CMK (cell line): ENCODE measurements around the gene CUZD1.
"Not testable (repeated sequence)": the region's sequence is repeated elsewhere in the genome, so short reads cannot be mapped to it uniquely, and the experiment has no call there.

Experiments
- DNase-seq: peaks from one replicate; pipeline ENCODE4 v3.0.0-alpha.2; 2010; ENCODE audit warnings: low read depth

CUZD1 gene

GRCh38 chr10:122845783-122846332, at the start of gene CUZD1:
Gene CUZD1, minus strand, starts transcription at chr10:122845857. Its CDS starts 14 bp downstream, at chr10:122845843.
- DNase-seq = no peak

DNA sequence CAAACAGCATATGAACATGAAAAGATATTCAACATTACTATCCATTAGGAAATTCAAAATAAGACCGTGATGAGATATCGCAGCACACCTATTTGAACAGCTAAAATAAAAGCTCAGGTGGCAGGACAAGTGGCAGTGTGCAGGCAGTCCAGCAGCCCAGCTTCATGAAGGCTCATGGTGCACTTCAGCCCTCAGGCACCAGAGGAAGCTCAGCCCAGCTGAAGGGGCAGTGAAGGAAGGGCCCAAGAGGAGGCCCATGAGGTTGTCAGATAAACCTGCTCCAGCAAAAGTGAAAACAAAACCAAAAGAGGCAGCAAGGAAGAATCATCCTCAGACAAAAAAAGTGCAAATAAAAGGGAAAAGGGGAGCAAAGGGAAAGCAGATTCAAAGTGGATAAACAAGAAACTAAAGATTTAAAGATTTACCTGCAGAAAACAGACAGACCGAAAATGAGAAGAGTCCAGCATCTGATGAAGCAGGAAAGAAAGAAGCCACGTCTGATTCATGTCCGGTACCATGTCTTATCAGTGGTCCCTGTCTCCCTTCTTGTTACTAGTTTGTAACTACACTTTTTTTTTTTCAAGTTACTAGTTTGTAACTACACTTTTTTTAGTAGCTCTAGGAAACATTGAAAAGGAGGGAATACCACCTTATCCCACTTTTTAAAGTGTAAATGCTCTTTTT, 48.7 kb upstream of the CUZD1 start:
- DNase-seq = no peak

DNA sequence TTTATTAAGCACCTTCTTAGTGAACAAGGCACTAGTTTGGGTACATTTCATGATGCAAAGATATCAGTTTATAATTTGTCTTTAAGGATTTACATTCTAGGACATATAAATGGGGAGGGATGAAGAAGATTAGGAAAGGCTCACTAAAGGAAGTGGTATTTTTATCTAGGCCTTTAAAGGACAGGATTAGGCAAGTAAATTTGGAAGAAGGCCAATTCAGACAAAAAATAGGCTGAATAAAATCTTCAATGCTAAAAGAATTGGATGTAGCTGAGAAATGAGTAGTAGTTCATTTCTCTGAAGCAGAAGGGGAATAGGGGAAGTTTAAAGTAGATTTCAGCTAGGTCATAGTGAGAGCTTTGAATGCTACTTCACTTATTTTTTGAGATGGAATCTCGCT, 38.5 kb upstream of the CUZD1 start:
- DNase-seq = no peak

DNA sequence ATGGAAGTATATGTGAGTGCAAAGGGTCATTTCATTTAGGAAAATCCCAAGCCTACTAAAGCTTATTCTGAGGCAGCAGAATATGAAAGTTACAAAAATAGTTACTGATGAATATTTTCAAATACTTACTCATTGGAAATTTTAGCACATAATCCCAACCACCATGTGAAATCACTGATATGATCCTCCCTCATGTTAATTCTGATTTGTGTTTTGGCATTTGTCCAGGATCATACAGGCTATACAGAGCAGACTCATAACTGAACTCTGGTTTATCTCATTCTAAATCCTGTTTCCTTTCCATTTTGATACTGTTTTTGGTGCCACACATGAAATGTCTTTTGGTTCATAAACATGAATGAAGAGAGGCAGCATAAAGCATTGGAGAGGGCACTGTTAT, 37.1 kb upstream of the CUZD1 start:
- no peak for DNase-seq

DNA sequence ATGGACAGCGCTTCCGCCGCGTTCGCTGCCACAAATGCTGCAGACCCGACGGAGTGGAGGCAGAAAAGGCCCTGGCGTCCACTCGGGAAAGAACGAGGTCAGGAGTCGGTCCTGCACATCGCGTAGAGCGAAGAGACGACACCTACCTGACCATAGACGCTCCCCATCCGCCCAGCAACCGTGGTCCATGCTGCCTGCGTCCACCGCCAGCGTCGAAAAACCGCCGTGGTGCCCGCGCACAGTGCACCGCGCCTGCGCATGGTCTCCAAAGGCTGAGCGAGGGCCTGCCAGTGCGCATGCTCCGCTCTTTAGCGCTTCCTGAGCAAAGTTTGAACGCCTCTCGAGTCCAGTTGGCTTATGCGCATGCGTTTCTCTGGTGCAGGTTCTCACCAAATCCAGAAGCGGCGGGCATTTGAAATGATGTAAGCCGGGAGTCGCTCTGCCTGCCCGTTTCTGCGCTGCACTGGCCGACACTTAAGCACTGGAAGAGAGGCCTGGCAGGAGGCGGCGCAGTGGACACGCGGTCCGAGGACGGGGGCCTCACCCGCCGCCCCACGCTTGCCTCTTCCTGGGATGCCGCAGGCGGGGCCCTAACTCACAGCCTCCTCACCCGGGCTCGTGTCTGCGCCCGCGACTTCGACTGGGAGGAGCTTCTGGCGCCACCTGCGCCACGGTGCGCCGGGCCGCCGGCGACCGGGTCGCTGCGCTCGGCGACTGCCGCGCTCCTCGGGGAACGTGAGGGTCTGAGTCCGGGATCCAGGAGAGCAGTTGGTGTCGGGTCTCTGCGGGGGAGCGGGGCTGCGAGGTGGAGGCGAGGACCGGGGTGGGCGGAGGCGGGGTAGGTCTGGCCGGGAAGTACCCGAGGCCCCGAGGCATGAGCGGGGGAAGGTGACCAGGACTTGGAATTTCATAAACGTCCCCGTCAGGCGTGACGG, 33.9 kb upstream of the CUZD1 start, which contains the start of gene FAM24B:
Gene FAM24B, minus strand, starts transcription at position 243 of the 935 bp plus-strand sequence. CDS start 29,066 bp downstream, outside the sequence.
- peak; percentile 84 for DNase-seq

- no peak for DNase-seq
Measured at GRCh38 chr10:122878799-122879338, 33.2 kb upstream of the CUZD1 start.

- DNase-seq = no peak
Measured at GRCh38 chr10:122877264-122877663, 31.6 kb upstream of the CUZD1 start.

DNA sequence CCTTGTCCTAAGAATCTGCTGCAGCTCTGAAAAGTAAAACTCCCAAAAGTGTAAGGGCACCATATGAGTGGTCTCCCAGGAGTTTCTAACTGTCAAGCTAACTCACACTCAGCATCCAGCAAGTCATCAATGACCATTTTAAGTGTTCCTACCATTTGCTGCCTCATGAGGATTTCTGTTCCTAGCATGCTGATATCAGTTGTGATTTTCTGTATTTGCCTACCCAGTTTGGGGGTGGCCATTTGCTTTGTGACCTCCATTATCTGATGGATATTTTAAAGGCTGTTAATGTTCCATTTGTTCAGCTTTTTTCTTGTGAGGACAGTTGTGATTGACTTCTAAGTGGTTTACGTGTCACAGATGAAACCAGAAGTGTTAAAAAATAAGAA, 30.8 kb upstream of the CUZD1 start:
- DNase-seq = no peak

DNA sequence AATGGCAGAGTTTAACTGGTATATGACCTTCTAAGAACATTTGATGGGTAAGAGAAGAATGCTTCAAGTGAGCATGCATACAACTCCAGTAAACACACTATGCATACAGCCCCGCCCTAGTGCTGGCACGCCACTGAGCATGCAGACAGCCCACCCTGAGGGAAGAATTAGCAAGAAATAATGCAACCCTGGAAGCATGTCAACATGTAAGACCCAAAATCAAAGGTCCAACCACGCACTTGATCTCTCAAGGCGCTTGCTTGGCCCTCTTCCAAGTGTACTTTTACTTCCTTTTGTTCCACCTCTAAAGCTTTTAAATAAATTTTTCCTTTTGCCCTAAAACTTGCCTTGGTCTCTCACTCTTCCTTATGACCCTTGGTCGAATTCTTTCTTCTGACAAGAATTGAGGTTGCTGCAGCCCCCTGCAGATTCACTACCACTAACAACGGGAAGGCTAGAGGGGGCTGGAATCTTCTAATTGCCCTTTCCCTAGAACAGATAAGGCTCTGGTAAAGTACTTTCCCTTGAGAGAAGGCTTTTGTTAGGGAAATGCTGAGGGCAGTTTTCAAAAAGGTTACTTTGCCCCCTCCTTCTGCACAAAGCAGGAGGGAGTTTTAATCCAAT, 30.3 kb upstream of the CUZD1 start:
- no peak for DNase-seq

DNA sequence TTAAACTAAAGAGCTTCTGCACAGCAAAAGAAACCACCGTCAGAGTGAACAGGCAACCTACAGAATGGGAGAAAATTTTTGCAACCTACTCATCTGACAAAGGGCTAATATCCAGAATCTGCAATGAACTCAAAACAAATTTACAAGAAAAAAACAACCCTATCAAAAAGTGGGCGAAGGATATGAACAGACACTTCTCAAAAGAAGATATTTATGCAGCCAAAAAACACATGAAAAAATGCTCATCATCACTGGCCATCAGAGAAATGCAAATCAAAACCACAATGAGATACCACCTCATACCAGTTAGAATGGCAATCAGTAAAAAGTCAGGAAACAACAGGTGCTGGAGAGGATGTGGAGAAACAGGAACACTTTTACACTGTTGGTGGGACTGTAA, 26.3 kb upstream of the CUZD1 start:
- not testable (repeated sequence) for DNase-seq

- not testable (repeated sequence) for DNase-seq
Measured at GRCh38 chr10:122868768-122869167, 23.1 kb upstream of the CUZD1 start.

GRCh38 chr10:122866757-122867482, 21.3 kb upstream of the CUZD1 start:
- not testable (repeated sequence) for DNase-seq

GRCh38 chr10:122864901-122865300, 19.2 kb upstream of the CUZD1 start:
- no peak for DNase-seq

DNA sequence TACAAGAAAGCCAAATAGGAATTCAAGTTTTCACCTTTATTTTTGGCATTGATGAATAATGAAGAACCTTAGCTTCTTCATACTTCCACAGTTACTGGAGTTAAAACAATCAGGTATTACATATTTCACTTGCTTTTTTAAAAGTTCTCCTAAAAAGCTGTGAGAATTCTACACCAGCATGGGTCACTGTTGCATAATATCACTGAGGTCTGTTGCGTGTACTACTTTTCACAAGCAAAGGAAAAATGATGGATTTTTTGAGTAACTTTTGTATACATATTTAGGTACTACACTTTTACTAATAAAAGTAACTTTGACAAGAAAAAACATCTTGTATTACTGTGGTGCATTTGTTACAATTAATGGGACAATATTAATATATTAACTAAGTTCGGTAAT, 18.5 kb upstream of the CUZD1 start:
- DNase-seq = no peak

DNA sequence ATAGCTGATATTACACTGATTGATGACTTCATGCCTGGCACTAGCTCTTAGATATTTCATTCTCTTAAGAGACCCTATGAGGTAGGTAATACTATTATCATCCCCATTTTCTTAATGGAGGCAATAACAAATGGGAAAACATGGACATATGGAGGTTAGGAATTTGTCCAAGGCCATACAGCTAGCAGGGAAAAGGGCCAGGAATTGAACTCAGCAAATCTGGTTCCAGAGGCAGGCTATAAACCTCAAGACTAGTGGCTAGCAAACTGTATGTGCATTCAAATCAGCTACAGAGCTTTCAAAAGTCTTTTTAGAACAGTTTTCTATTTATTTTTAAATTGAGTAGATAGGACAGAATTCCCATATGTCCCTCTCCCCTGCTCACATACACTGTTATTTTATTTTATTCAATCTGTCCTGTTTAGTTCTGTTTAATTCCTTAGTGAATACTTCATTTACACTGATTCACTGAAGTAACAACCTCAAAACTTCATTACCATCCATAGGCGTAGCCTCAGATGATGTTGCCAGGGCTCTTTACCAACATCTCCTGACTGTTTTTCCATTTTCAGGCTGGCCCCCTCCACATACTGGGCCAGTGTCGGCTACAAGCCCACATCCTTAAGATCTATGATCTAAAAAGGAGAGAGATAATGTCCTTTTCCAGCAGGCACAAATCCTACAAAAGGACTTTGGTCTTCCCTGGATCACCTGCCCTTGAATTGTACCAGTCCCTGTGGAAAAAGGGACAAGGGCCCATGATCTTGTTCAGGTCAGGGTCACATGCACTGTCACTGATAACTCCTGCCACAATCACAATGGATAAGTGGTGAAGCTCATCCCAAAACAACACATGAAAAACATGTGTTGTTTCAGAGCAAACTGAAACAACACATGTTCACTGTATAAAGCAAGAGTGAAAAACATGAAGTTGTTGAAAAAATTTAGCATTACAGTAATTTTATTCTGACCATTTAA, 17.8 kb upstream of the CUZD1 start:
- DNase-seq = no peak

- no peak for DNase-seq
Measured at GRCh38 chr10:122861711-122862161, 16.1 kb upstream of the CUZD1 start.

- no peak for DNase-seq
Measured at GRCh38 chr10:122859527-122859926, 13.9 kb upstream of the CUZD1 start.

- not testable (repeated sequence) for DNase-seq
Measured at GRCh38 chr10:122858042-122858441, 12.4 kb upstream of the CUZD1 start.

DNA sequence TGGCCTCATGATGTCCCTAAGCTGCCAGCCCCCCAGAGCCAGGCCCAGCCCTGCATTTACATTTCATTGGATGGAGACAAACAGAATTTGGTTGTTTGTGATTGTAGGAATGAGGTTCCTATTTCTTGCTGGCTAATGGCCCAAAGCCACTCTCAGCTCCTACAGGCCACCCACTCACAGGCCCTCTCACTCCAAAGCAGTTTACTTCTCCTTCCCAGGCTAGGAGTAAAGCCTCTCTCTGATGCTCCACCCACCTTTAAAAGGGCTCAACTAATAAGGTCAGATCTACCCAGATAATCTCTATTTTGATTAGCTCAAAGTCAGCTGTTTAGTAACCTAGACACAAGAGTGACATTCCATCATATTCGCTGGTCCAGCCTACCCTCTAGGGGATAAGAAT, 11.2 kb upstream of the CUZD1 start:
- no peak for DNase-seq

DNA sequence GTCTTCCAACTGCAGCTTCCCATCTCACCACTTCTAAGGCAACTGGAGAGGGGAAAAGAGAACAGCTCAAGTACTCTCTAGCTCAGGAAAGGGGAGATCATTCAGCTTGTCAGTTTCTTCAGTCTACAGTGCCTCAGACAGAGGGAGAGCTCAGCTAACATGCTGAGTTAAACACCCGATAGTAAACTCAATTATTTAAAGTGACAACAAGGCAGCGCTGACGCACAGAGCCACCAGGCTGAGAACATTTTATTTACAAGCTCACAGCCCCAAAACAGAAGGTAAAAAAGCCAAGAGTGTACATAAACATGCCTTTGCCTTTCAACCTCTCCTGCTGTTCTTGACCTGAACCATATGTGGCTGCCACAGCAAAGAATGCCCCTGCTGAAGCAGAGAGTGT, 10.1 kb upstream of the CUZD1 start:
- DNase-seq = no peak
